ENCODE results near the gene CACNG6.

DNA sequence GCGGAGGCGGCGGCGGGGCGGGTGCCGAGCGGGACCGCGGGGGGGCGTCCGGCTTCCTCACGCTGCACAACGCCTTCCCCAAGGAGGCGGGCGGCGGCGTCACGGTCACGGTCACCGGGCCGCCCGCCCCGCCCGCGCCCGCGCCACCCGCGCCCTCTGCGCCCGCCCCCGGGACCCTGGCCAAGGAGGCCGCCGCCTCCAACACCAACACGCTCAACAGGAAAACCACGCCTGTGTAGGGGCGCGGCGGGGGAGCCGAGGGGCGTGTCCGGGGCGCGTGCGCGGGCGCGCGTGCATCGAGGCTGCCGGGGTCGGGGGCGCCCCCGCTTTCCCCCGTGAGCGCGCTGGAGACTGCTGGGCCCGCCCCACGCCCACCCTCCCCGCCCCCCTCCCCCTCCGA, 8.8 kb upstream of the CACNG6 start:
- TF ChIP-seq, protein P1, sequence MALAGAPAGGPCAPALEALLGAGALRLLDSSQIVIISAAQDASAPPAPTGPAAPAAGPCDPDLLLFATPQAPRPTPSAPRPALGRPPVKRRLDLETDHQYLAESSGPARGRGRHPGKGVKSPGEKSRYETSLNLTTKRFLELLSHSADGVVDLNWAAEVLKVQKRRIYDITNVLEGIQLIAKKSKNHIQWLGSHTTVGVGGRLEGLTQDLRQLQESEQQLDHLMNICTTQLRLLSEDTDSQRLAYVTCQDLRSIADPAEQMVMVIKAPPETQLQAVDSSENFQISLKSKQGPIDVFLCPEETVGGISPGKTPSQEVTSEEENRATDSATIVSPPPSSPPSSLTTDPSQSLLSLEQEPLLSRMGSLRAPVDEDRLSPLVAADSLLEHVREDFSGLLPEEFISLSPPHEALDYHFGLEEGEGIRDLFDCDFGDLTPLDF (CRISPR knock-in tag; IDR thresholded peaks at IDR 0.05), result no peak
- TF ChIP-seq CREM (CRISPR knock-in tag; IDR thresholded peaks at IDR 0.05) (no peak), NR2C2 (CRISPR knock-in tag; IDR thresholded peaks at IDR 0.05) (no peak), TP53 (CRISPR knock-in tag; IDR thresholded peaks at IDR 0.05) (no peak), SP1 (CRISPR knock-in tag; conservative IDR thresholded peaks at IDR 0.05) (no peak)
- TF ChIP-seq, protein P2, sequence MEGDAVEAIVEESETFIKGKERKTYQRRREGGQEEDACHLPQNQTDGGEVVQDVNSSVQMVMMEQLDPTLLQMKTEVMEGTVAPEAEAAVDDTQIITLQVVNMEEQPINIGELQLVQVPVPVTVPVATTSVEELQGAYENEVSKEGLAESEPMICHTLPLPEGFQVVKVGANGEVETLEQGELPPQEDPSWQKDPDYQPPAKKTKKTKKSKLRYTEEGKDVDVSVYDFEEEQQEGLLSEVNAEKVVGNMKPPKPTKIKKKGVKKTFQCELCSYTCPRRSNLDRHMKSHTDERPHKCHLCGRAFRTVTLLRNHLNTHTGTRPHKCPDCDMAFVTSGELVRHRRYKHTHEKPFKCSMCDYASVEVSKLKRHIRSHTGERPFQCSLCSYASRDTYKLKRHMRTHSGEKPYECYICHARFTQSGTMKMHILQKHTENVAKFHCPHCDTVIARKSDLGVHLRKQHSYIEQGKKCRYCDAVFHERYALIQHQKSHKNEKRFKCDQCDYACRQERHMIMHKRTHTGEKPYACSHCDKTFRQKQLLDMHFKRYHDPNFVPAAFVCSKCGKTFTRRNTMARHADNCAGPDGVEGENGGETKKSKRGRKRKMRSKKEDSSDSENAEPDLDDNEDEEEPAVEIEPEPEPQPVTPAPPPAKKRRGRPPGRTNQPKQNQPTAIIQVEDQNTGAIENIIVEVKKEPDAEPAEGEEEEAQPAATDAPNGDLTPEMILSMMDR (IDR thresholded peaks at IDR 0.05), result no peak
